ENCODE data around the gene STX1A. TPM values are rescaled to one million over a fixed set of nuclear protein-coding genes. Genes with fewer than 3 reads are reported as not detected.
"Not testable (repeated sequence)": the region's sequence is repeated elsewhere in the genome, so short reads cannot be mapped to it uniquely, and the experiment has no call there.

Gene STX1A
- total and polyA plus RNA-seq, 7 donors: 1.8 to 24.6 (median 16.1) TPM

- intact Hi-C loops (cut with DNase I): loop anchor here (5.0 kb wide), 1 partner anchor 157 kb away; the partner anchor contains the start of gene BAZ1B
Observed at GRCh38 chr7:73679709-73680108, 39.8 kb downstream of the STX1A start.

DNA sequence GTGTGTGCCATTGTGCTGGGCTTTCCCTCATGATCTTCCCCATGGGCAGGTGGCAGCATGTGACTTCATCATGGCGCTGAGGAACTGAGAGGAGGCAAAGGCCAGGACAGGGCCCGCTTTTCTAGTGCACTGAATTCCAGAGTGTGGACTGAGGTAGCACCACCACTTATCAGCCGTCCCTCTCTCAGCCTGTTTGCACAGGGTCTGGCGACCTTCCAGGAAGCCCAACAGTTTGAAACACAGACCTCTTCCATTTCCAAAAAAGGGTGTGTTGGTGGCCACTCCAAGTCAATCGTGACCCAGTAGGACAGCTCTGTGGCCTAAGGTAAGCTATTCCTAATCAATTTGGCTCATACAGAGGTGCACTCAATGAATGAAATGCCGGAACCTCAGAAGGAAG, 40.6 kb downstream of the STX1A start:
- H3K4me1 ChIP-seq: peaks cover 0 to 35% (median 29%) of the 10 kb centered on the region in 4 donors
- H3K9me3 ChIP-seq: no peaks in the 10 kb centered on the region
- H3K4me3 ChIP-seq: no peak overlapping the region
- H3K36me3 ChIP-seq: peaks cover 0 to 25% (median 0%) of the 10 kb centered on the region in 4 donors
- no peak for DNase-seq
- WGBS, 2 donors: 88 to 92% methylated on average over 6 of the region's 6 CpGs
- TF ChIP-seq POLR2A (IDR thresholded peaks at IDR 0.05) (no peak), POLR2AphosphoS5 (IDR thresholded peaks at IDR 0.05) (no peak), EP300 (IDR thresholded peaks at IDR 0.05) (no peak), CTCF (IDR thresholded peaks at IDR 0.05) (no peak)
- H3K27ac ChIP-seq: no peak overlapping the region
- no peaks in the 10 kb centered on the region for H3K27me3 ChIP-seq
- intact Hi-C loops (cut with DNase I): no loop called here

More at GRCh38 chr7:73679709-73680108, 39.8 kb downstream of the STX1A start:
- H3K9me3 ChIP-seq: no peaks in the 10 kb centered on the region
- no peak overlapping the region for H3K4me3 ChIP-seq
- no peak for DNase-seq
- H3K36me3 ChIP-seq: peaks cover 0 to 25% (median 0%) of the 10 kb centered on the region in 4 donors
- H3K4me1 ChIP-seq: peaks cover 0 to 42% (median 37%) of the 10 kb centered on the region in 4 donors
- H3K27ac ChIP-seq: no peak overlapping the region
- TF ChIP-seq POLR2AphosphoS5 (IDR thresholded peaks at IDR 0.05) (no peak), CTCF (IDR thresholded peaks at IDR 0.05) (no peak), POLR2A (IDR thresholded peaks at IDR 0.05) (no peak), EP300 (IDR thresholded peaks at IDR 0.05) (no peak)
- no peaks in the 10 kb centered on the region for H3K27me3 ChIP-seq
- WGBS, 2 donors: 94 to 95% methylated on average over 2 of the region's 2 CpGs

DNA sequence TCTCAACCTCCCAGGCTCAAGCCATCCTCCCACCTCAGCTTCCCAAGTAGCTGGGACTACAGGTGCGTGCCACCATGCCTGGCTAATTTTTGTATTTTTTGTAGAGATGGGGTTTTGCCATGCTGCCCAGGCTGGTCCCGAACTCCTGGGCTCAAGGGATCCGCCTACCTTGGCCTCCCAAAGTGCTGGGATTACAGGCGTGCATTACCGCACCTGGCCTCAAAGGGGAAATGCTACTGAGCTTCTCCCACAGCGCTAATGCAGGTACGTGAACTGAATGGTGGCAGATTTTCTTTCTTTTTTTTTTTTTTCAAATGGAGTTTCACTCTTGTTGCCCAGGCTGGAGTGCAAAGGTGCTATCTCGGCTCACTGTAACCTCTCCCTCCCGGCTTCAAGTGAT, 43.4 kb downstream of the STX1A start:
- peaks cover 0 to 25% (median 0%) of the 10 kb centered on the region in 4 donors for H3K36me3 ChIP-seq
- intact Hi-C loops (cut with DNase I); H3K9me3 ChIP-seq; H3K4me3 ChIP-seq; DNase-seq; H3K27me3 ChIP-seq; H3K27ac ChIP-seq: not testable (repeated sequence)
- H3K4me1 ChIP-seq: peaks cover 0 to 20% (median 10%) of the 10 kb centered on the region in 4 donors
- 53 to 83% methylated on average over 9 of the region's 9 CpGs for WGBS, 2 donors

- peaks cover 0 to 21% (median 0%) of the 10 kb centered on the region in 4 donors for H3K36me3 ChIP-seq
- H3K27me3 ChIP-seq: no peaks in the 10 kb centered on the region
- DNase-seq: no peak
- H3K9me3 ChIP-seq: no peaks in the 10 kb centered on the region
- WGBS, 2 donors: 91 to 97% methylated on average over 1 of the region's 1 CpG
- no peak overlapping the region for H3K27ac ChIP-seq
- TF ChIP-seq POLR2A (IDR thresholded peaks at IDR 0.05) (no peak), POLR2AphosphoS5 (IDR thresholded peaks at IDR 0.05) (no peak), CTCF (IDR thresholded peaks at IDR 0.05) (no peak), EP300 (IDR thresholded peaks at IDR 0.05) (no peak)
- intact Hi-C loops (cut with DNase I): no loop called here
- H3K4me3 ChIP-seq: no peak overlapping the region
- H3K4me1 ChIP-seq: peaks cover 0 to 7% (median under 1%) of the 10 kb centered on the region in 4 donors
Observed at GRCh38 chr7:73674468-73675124, 44.9 kb downstream of the STX1A start.

DNA sequence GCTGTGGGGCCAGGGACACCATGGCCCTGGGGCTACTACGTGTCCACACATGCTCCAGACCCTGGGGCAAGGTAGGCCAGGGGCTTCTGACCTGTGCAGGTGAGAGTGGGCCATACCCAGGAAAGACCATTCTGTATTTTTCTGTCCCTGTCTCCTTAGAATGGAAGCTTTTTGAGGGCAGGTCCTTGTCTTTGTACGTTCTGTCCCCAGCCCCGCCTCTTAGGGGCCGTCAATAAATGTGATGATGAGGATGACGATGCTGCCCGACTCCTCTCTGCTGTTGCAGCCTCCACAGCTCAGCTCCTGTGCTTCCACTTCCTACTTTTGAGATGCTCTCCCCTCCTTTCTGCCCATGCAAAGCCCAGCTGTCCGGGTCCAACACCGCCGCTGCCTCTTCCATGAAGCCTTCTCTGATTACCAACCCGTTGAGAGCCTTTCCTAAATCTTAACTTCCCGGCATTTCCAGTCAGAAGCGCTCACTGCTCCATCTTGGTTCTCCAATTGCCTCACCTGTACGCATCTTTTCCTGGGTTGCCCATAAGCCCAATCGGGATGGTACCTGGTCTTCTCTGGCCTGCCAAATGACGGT, 47.5 kb downstream of the STX1A start:
- H3K27ac ChIP-seq: no peak overlapping the region
- DNase-seq: no peak
- H3K27me3 ChIP-seq: no peaks in the 10 kb centered on the region
- H3K4me3 ChIP-seq: no peak overlapping the region
- 88 to 95% methylated on average over 15 of the region's 15 CpGs for WGBS, 2 donors
- intact Hi-C loops (cut with DNase I): no loop called here
- peaks cover 0 to 21% (median 20%) of the 10 kb centered on the region in 4 donors for H3K4me1 ChIP-seq
- no peaks in the 10 kb centered on the region for H3K9me3 ChIP-seq
- TF ChIP-seq EP300 (IDR thresholded peaks at IDR 0.05): no peak
- no peak for TF ChIP-seq POLR2A (IDR thresholded peaks at IDR 0.05)
- TF ChIP-seq POLR2AphosphoS5 (IDR thresholded peaks at IDR 0.05): no peak
- no peak for TF ChIP-seq CTCF (IDR thresholded peaks at IDR 0.05)
- no peaks in the 10 kb centered on the region for H3K36me3 ChIP-seq

All from sigmoid colon (tissue), 7 donors.